Measurements from ENCODE around the gene PPP1R12B.

GRCh38 chr1:202540014-202540413 is 191.5 kb downstream of the PPP1R12B start:
- no peak for TF ChIP-seq POLR2A (IDR thresholded peaks at IDR 0.05; ENCODE audit: low read depth, low read length)
- no peak for TF ChIP-seq TAF1 (IDR thresholded peaks at IDR 0.05; ENCODE audit: borderline replicate concordance, low read depth, low read length)

Data from GM12892 (cell line).